Peyer's patch (tissue), 4 donors: ENCODE measurements around the gene ALOX5AP.

Experiments
- POLR2A ChIP-seq, 2 donors: fragments of 450-650 bp; IDR thresholded peaks; one replicate each; pipeline ENCODE4 v1.5.1; 2017; ENCODE audit warnings: antibody characterized with exemption in 2 of 2, mild to moderate bottlenecking in 2 of 2, moderate library complexity in 2 of 2
- TF ChIP-seq, protein P1 (sequence below), 6 experiments: fragments of 450-650 bp in 4 of 6; fragments of 200-600 bp in 2 of 6; sonication (generic) in 1 of 6; IDR thresholded peaks; one replicate each; pipeline ENCODE4 v1.5.1; 2017 to 2019; ENCODE audit warnings: antibody characterized with exemption in 6 of 6, mild to moderate bottlenecking in 3 of 6, moderate library complexity in 1 of 6

DNA sequence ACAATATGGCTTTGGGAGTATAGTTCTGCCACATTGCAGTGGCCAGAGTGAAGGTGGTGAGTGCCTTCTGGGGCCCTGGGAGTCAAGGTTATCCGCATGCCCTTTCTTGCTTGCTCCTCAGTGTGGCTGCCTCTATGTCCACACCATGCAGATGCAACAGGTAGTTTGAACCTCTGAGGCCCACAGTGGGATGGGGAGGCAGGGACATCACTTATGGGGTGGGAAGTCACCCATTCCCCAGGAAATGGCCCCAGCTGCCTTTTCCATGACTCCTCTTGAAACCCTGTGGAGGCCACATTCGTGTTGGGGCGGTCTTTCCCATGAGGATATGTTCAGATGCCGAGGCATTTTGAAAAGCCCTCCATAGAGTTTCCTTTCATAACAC, 20.0 kb upstream of the ALOX5AP start:
- TF ChIP-seq, protein P1, sequence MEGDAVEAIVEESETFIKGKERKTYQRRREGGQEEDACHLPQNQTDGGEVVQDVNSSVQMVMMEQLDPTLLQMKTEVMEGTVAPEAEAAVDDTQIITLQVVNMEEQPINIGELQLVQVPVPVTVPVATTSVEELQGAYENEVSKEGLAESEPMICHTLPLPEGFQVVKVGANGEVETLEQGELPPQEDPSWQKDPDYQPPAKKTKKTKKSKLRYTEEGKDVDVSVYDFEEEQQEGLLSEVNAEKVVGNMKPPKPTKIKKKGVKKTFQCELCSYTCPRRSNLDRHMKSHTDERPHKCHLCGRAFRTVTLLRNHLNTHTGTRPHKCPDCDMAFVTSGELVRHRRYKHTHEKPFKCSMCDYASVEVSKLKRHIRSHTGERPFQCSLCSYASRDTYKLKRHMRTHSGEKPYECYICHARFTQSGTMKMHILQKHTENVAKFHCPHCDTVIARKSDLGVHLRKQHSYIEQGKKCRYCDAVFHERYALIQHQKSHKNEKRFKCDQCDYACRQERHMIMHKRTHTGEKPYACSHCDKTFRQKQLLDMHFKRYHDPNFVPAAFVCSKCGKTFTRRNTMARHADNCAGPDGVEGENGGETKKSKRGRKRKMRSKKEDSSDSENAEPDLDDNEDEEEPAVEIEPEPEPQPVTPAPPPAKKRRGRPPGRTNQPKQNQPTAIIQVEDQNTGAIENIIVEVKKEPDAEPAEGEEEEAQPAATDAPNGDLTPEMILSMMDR (IDR thresholded peaks at IDR 0.05) = no peak
- TF ChIP-seq POLR2A (IDR thresholded peaks at IDR 0.05) = no peak
